T-cell (primary cell): ENCODE data around the gene ZNF628. TPM values are rescaled to one million over a fixed set of nuclear protein-coding genes. Genes with fewer than 3 reads are reported as not detected.

Experiments
- ATAC-seq, 4 experiments: fragments of 200-7000 bp in 3 of 4; fragments of 150-1000 bp in 1 of 4; cut with Tn5 transposase; replicated peaks in 1 of 4; 1 replicate in 3 of 4; 2 replicates in 1 of 4; pipeline ENCODE4 v1.10.0; 2021; ENCODE audit warnings: moderate library complexity in 3 of 4, mild to moderate bottlenecking in 2 of 4, moderate number of reproducible peaks in 1 of 4
- CTCF ChIA-PET, 2 donors: fragments of 300-600 bp; sonication (Branson Sonifier 250); formaldehyde crosslinking; loops; one replicate each; lab custom pipeline; 2022; ENCODE audit warnings: antibody characterized with exemption in 2 of 2; lab: Charles Lee
- POLR2A ChIA-PET, 2 donors: fragments of 300-600 bp; sonication (Branson Sonifier 250); formaldehyde crosslinking; loops; one replicate each; lab custom pipeline; 2022; ENCODE audit warnings: antibody characterized with exemption in 2 of 2; lab: Charles Lee
- DNase-seq, 35 experiments: peaks; one replicate each; pipeline versions ENCODE4 v3.0.0 to v3.0.0-alpha.2; 2013 to 2023
- H3K27ac ChIP-seq: one replicate; pipeline ENCODE4 v1.5.1; 2013; ENCODE audit warnings: low read length
- H3K27me3 ChIP-seq, 2 experiments: replicated peaks in 1 of 2; 1 replicate in 1 of 2; 2 replicates in 1 of 2; pipeline versions ENCODE4 v1.6.1 to v1.7.0; 2013; ENCODE audit warnings: low read length in 1 of 2, mixed read lengths in 1 of 2; ENCODE audit not compliant: control insufficient read depth in 2 of 2, insufficient read depth in 2 of 2; ENCODE audit errors: extremely low read depth in 1 of 2
- H3K36me3 ChIP-seq, 2 donors: 1 replicate in 1 of 2; 2 replicates in 1 of 2; pipeline versions ENCODE4 v1.6.1 to v1.7.0; 2013; ENCODE audit warnings: low read length in 1 of 2; ENCODE audit not compliant: control insufficient read depth in 2 of 2, insufficient read depth in 1 of 2; ENCODE audit errors: extremely low read depth in 1 of 2
- H3K4me1 ChIP-seq, 2 experiments: 1 replicate in 1 of 2; 2 replicates in 1 of 2; pipeline versions ENCODE4 v1.6.1 to v1.7.0; 2013; ENCODE audit warnings: low read length in 2 of 2, mixed read lengths in 1 of 2; ENCODE audit not compliant: insufficient read depth in 2 of 2, control insufficient read depth in 1 of 2; ENCODE audit errors: extremely low read depth in 1 of 2
- H3K4me3 ChIP-seq, 2 donors: 1 replicate in 1 of 2; 2 replicates in 1 of 2; pipeline versions ENCODE4 v1.5.1 to v1.7.0; 2013; ENCODE audit warnings: mild to moderate bottlenecking in 2 of 2, low read length in 1 of 2, moderate library complexity in 1 of 2; ENCODE audit not compliant: control insufficient read depth in 1 of 2; ENCODE audit errors: extremely low read depth in 1 of 2
- H3K9me3 ChIP-seq: 2 replicates; pipeline ENCODE4 v1.7.0; 2013
- H3K27ac Mint-ChIP-seq, 2 donors: one replicate each; pipeline ENCODE4 v1.8.0; 2020 to 2021; ENCODE audit warnings: mild to moderate bottlenecking in 2 of 2, mixed read lengths in 2 of 2
- H3K27me3 Mint-ChIP-seq, 2 donors: one replicate each; pipeline ENCODE4 v1.8.0; 2021 to 2022; ENCODE audit warnings: mixed read lengths in 2 of 2
- H3K36me3 Mint-ChIP-seq: one replicate; pipeline ENCODE4 v1.8.0; 2021; ENCODE audit warnings: mixed read lengths
- H3K4me1 Mint-ChIP-seq, 3 donors: one replicate each; pipeline ENCODE4 v1.8.0; 2020 to 2022; ENCODE audit warnings: mixed read lengths in 3 of 3, mild to moderate bottlenecking in 1 of 3
- H3K4me3 Mint-ChIP-seq, 3 donors: one replicate each; pipeline ENCODE4 v1.8.0; 2020 to 2022; ENCODE audit warnings: mild to moderate bottlenecking in 3 of 3, mixed read lengths in 3 of 3, moderate library complexity in 3 of 3
- H3K9me3 Mint-ChIP-seq, 3 donors: one replicate each; pipeline ENCODE4 v1.8.0; 2020 to 2022; ENCODE audit warnings: mixed read lengths in 3 of 3
- WGBS: methylation state at CpG from one replicate; pipeline ENCODE4 v1.1.5; 2013; ENCODE audit warnings: missing lambda C conversion rate; ENCODE audit not compliant: insufficient coverage; 5-methylcytosine and 5-hydroxymethylcytosine counted together
- total RNA-seq, 35 experiments: library from RNA in 6 of 35; stranded (reverse) in 6 of 35; fragments of 120-200 nt in 1 of 35; gene quantifications; one replicate each; pipeline versions ENCODE4 v1.2.1 to v1.2.4 and lab custom pipeline; 2013 to 2026

Gene ZNF628
- total RNA-seq, 5 donors from 2014 or later (not counting 1 experiment from before 2014, with no cell fraction given): 14.2 to 24.1 (median 16.2) TPM

GRCh38 chr19:55483706-55484592 lies 7.5 kb downstream of the ZNF628 start:
- DNase-seq (no peak), ATAC-seq (no peak)
- Histone ChIP-seq H3K4me1 (peaks cover 7 to 29% of the 10 kb centered on the region in 2 experiments), H3K9me3 (no peaks in the 10 kb centered on the region), H3K4me3 (peak overlapping the region; percentile 55 to 67), H3K27ac (peak overlapping the region; percentile 65), H3K36me3 (peaks cover 8 to 11% of the 10 kb centered on the region in 2 donors), H3K27me3 (peaks cover 0 to 16% of the 10 kb centered on the region in 2 experiments)
- H3K4me1 Mint-ChIP-seq: peaks cover 14 to 23% (median 23%) of the 10 kb centered on the region in 3 donors
- H3K27ac Mint-ChIP-seq: no peak overlapping the region
- no peaks in the 10 kb centered on the region for H3K27me3 Mint-ChIP-seq
- POLR2A ChIA-PET: interaction anchor here in 1 of 2 donors (0.6 kb wide), 1 partner anchor 146 kb away, joined by 9 read pairs; no protein-coding TSS in a partner anchor
- H3K4me3 Mint-ChIP-seq: peak overlapping the region; percentile 54 to 83 (median 72)
- H3K9me3 Mint-ChIP-seq: no peaks in the 10 kb centered on the region
- peaks cover 3% of the 10 kb centered on the region for H3K36me3 Mint-ChIP-seq
- CTCF ChIA-PET: no interaction called here
- 91% methylated on average over 45 of the region's 46 CpGs for WGBS

- peaks cover 0 to 21% of the 10 kb centered on the region in 2 experiments for H3K27me3 ChIP-seq
- Mint-ChIP-seq H3K27ac (peak within 1 kb of the TSS; percentile 61 to 72), H3K9me3 (no peaks in the 10 kb centered on the region), H3K27me3 (no peaks in the 10 kb centered on the region), H3K36me3 (peaks cover 3% of the 10 kb centered on the region), H3K4me1 (peaks cover 9 to 14% (median 14%) of the 10 kb centered on the region in 3 donors), H3K4me3 (peak within 1 kb of the TSS; percentile 72 to 83 (median 74))
- CTCF ChIA-PET: interaction anchor here in 1 of 2 donors (0.8 to 1.1 kb wide), 2 partner anchors 19 to 115 kb away, joined by 3 to 6 read pairs; partner anchors contain the start of gene ZNF524
- peaks cover 7 to 29% of the 10 kb centered on the region in 2 experiments for H3K4me1 ChIP-seq
- H3K36me3 ChIP-seq: peaks cover 6 to 11% of the 10 kb centered on the region in 2 donors
- POLR2A ChIA-PET: interaction anchor here in 1 of 2 donors (0.6 kb wide), 1 partner anchor 146 kb away, joined by 9 read pairs; no protein-coding TSS in a partner anchor
- no peaks in the 10 kb centered on the region for H3K9me3 ChIP-seq
- DNase-seq: peak in 32 of 35 experiments; percentile 24 to 80 (median 50)
- WGBS: 3% methylated on average over 64 of the region's 78 CpGs
- peak; percentile 66 to 80 (median 70) for ATAC-seq
- peak within 1 kb of the TSS; percentile 65 for H3K27ac ChIP-seq
- peak within 1 kb of the TSS; percentile 55 to 67 for H3K4me3 ChIP-seq
Observed at GRCh38 chr19:55484593-55485438, 8.4 kb downstream of the ZNF628 start, which contains the start of gene NAT14. TSS of gene NAT14 (plus strand) at chr19:55485188. CDS start at chr19:55485709, 521 bp downstream.

DNA sequence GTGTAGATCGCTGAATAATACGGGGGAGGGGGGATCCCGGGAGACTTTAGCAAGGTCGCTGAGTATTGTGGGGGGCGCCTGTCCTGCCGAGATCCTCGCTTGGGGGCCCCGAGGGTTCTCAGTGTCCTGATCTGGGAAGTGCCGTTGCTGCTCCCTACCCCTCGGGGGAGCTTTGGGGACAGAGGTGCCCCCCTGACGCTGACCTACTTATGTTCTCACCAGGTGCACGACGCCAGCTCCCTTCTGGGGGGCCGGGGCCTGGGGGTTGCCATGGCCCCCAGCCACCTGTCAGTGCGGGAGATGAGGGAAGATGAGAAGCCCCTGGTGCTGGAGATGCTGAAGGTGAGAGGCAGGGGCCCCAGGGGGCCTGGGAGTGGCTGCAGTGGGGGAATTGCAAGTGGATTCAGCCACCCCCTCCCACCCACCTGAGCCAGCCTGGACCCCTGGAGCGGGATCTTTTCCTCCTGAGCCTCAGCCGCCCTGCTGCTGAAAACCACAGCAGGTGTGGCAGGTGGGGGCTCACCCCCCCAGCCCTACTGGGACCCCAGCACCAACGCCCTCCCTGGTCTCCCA lies 9.1 kb downstream of the ZNF628 start:
- no peaks in the 10 kb centered on the region for H3K9me3 Mint-ChIP-seq
- no peaks in the 10 kb centered on the region for H3K9me3 ChIP-seq

GRCh38 chr19:55486043-55486970 lies 9.9 kb downstream of the ZNF628 start:
- Mint-ChIP-seq H3K9me3 (no peaks in the 10 kb centered on the region), H3K36me3 (no peaks in the 10 kb centered on the region), H3K27ac (peak overlapping the region; percentile 61 to 72), H3K4me3 (peak overlapping the region; percentile 64 to 83 (median 74)), H3K27me3 (no peaks in the 10 kb centered on the region), H3K4me1 (peaks cover 6 to 11% (median 9%) of the 10 kb centered on the region in 3 donors)
- WGBS: 92% methylated on average over 39 of the region's 53 CpGs
- H3K27ac ChIP-seq: peak overlapping the region; percentile 65
- no peak overlapping the region for H3K4me3 ChIP-seq
- ATAC-seq (no peak), DNase-seq (no peak)
- no peaks in the 10 kb centered on the region for H3K9me3 ChIP-seq
- peaks cover 7 to 29% of the 10 kb centered on the region in 2 experiments for H3K4me1 ChIP-seq
- POLR2A ChIA-PET: no interaction called here
- H3K27me3 ChIP-seq: peaks cover 0 to 33% of the 10 kb centered on the region in 2 experiments
- H3K36me3 ChIP-seq: peaks cover 4 to 11% of the 10 kb centered on the region in 2 donors
- CTCF ChIA-PET: no interaction called here

More for the DNA sequence above, 9.1 kb downstream of the ZNF628 start:
- DNase-seq (peak in 2 of 35 experiments; percentile 21 to 34), ATAC-seq (peak in 2 of 4 experiments; percentile 3 to 15)
- H3K27ac Mint-ChIP-seq: peak overlapping the region; percentile 61 to 72
- peaks cover 0 to 25% of the 10 kb centered on the region in 2 experiments for H3K27me3 ChIP-seq
- ChIA-PET CTCF (interaction anchor here in 1 of 2 donors (0.8 to 1.1 kb wide), 2 partner anchors 18 to 114 kb away, joined by 3 to 6 read pairs; partner anchors contain the start of gene ZNF524), POLR2A (no interaction called here)
- peak overlapping the region; percentile 48 to 55 for H3K4me3 ChIP-seq
- H3K4me1 Mint-ChIP-seq: peaks cover 6 to 11% (median 10%) of the 10 kb centered on the region in 3 donors
- peaks cover 5 to 11% of the 10 kb centered on the region in 2 donors for H3K36me3 ChIP-seq
- H3K27ac ChIP-seq: peak overlapping the region; percentile 65
- H3K4me1 ChIP-seq: peaks cover 7 to 29% of the 10 kb centered on the region in 2 experiments
- WGBS: 46% methylated on average over 4 of the region's 18 CpGs
- no peaks in the 10 kb centered on the region for H3K27me3 Mint-ChIP-seq
- H3K4me3 Mint-ChIP-seq: peak overlapping the region; percentile 72 to 83 (median 74)
- peaks cover 2% of the 10 kb centered on the region for H3K36me3 Mint-ChIP-seq
